ENCODE data around the gene RXRA.

Gene RXRA

GRCh38 chr9:134386951-134387831 lies 60.9 kb downstream of the RXRA start:
- no peak for DNase-seq

- no peak for DNase-seq
Measured at GRCh38 chr9:134388289-134388808, 62.1 kb downstream of the RXRA start.

GRCh38 chr9:134388976-134389375 lies 62.7 kb downstream of the RXRA start:
- no peak for DNase-seq

- DNase-seq = no peak
Measured at GRCh38 chr9:134389642-134390041, 63.4 kb downstream of the RXRA start.

GRCh38 chr9:134390537-134390936 lies 64.3 kb downstream of the RXRA start:
- no peak for DNase-seq

GRCh38 chr9:134390947-134391318 lies 64.7 kb downstream of the RXRA start:
- no peak for DNase-seq

- no peak for DNase-seq
Measured at GRCh38 chr9:134391319-134392231, 65.3 kb downstream of the RXRA start.

GRCh38 chr9:134392900-134393299 lies 66.6 kb downstream of the RXRA start:
- DNase-seq = no peak

GRCh38 chr9:134393582-134394280 lies 67.5 kb downstream of the RXRA start:
- no peak for DNase-seq

GRCh38 chr9:134395002-134395517 lies 68.8 kb downstream of the RXRA start:
- DNase-seq = no peak

- no peak for DNase-seq
Measured at GRCh38 chr9:134395737-134396257, 69.5 kb downstream of the RXRA start.

GRCh38 chr9:134396258-134396742 lies 70.0 kb downstream of the RXRA start:
- DNase-seq = no peak

GRCh38 chr9:134396825-134397224 lies 70.6 kb downstream of the RXRA start:
- no peak for DNase-seq

GRCh38 chr9:134398756-134399155 lies 72.5 kb downstream of the RXRA start:
- no peak for DNase-seq

GRCh38 chr9:134399435-134400056 lies 73.3 kb downstream of the RXRA start:
- DNase-seq = no peak

- DNase-seq = no peak
Measured at GRCh38 chr9:134400283-134400682, 74.0 kb downstream of the RXRA start.

- no peak for DNase-seq
Measured at GRCh38 chr9:134401391-134401790, 75.1 kb downstream of the RXRA start.

GRCh38 chr9:134402182-134402581 lies 75.9 kb downstream of the RXRA start:
- no peak for DNase-seq

- DNase-seq = no peak
Measured at GRCh38 chr9:134403292-134403681, 77.0 kb downstream of the RXRA start.

GRCh38 chr9:134403682-134404301 lies 77.5 kb downstream of the RXRA start:
- DNase-seq = peak; percentile 83

Measured in right hindlimb (tissue), 1 donor.